IPS-NIHi11 (cell line): ENCODE measurements around the gene PSMD1.
"Not testable (repeated sequence)": the region's sequence is repeated elsewhere in the genome, so short reads cannot be mapped to it uniquely, and the experiment has no call there.

Experiments
- DNase-seq: peaks from one replicate; pipeline ENCODE4 v3.0.0; 2012; ENCODE audit warnings: mixed read lengths, low spot score

The PSMD1 gene

DNA sequence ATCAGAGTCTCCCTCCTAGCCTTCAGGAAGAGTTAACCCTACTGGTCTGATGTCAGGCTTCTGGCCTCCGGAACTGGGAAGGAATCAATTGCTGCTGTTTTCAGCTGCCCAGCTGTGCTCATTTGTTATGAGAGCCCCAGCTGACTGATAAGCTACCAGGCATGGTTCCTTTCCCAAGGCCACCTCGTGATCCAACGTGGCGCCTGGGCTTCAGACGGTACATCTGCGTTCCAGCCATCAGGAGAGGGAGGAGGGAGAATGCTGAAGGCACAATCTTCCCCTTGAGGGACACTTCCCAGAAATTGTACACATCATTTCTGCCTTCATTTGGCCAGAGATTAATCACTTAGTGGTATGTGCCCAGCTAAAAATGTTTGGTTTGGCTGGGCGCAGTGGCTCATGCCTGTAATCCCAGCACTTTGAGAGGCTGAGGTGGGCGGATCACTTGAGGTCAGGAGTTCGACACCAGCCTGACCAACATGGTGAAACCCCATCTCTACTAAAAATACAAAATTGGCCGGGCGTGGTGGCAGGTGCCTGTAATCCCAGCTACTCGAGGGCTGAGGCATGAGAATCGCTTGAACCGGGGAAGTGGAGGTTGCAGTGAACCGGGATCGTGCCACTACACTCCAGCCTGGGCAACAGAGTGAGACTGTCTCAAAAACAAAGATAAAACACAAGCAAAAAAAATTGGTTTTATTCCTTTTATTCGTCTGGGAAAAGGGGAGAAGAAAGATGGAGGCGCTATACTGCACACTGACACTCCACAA lies 131.3 kb downstream of the PSMD1 start:
- DNase-seq: no peak

DNA sequence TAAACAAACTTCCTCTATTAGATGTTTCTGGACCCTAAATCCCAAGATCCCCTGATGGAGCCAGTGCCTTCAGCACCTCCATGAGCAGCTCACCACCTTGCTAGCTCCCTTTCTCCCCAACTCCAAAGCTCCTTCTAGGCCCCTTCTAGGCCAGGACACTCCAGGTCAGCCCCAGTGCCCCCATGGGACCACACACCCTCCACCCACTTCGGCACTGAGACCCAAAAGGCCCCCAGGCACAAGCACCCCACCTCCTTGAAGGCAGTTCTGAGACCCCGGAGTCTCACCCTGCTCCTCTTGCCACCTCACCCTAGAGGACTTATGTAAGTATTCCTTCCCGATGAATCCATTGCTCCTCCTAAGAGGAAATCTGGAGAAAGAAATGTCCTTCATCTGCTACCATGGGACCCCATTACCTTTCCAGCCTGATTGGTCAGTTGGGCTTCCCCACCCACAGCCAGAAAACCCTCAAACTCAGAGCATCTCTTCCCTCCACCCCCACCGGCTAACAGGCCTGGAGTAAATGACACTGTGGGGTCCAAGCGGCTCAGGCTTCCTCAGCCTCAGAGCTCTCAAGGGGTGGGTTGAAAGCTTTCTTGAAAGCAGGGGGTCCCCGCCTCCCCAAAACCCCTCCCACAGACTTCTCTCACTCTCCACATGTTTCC lies 132.0 kb downstream of the PSMD1 start:
- no peak for DNase-seq

DNA sequence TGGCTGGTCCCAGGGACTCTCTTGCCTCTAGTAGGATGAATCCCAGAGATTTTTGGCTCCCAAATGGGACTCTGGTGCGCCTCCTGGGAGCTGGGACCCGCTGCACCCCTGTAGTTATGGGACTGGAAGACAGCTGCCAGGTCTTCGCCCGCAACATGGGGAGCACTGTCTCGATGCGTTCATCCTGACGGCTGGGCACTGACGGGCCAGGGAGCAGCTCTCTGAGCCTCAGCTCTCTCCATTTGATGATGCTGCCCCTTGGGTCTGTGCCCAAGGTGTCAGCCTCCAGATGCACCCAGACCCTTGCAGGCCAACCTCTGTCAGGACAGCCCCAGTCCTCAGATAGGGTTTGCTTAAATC lies 132.5 kb downstream of the PSMD1 start:
- no peak for DNase-seq

DNA sequence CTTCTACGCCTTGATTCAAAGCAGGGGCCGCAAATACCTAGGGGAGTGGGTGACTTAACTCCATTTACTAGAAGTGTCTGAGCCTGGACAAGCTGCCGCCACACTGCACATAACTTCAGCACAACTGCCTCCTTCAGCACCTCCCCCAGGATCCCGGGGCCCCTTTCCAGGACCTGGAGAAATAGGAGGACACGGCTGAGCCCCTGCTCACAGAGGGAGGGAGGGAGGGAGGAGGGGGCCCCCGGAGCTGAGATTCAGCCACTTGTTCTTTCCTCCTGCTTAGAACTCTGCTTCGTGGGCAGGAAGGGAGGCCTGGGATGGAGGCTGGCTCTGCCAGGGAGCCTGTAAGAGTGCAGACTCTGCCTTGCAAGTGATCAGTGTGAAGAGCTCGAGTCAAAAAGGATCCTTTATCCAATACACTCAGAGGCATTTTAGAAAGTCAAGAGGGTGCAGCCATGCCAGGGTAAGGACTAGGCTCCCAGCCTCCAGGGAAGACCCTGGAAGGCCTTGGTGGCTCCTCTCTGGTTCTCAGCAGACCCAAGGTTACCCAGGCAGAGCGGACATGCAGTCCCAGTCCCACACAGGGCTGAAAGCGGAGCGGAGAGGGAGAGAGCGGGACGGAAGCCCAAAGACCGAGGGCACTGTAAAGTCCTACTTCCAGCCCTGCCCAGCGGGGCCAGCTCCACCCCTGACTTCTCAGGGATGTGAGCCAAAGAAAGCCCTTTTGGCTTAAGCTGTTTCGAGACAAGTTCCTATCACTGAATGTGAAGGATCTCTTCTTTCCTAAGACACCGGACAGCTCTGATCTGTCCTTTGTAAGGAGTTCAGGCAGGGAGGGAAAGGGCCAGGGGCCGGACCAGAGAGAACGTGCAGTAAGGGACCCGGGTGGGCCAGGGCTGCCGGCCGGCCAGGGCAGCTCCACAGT lies 133.2 kb downstream of the PSMD1 start:
- peak; percentile 33 for DNase-seq

DNA sequence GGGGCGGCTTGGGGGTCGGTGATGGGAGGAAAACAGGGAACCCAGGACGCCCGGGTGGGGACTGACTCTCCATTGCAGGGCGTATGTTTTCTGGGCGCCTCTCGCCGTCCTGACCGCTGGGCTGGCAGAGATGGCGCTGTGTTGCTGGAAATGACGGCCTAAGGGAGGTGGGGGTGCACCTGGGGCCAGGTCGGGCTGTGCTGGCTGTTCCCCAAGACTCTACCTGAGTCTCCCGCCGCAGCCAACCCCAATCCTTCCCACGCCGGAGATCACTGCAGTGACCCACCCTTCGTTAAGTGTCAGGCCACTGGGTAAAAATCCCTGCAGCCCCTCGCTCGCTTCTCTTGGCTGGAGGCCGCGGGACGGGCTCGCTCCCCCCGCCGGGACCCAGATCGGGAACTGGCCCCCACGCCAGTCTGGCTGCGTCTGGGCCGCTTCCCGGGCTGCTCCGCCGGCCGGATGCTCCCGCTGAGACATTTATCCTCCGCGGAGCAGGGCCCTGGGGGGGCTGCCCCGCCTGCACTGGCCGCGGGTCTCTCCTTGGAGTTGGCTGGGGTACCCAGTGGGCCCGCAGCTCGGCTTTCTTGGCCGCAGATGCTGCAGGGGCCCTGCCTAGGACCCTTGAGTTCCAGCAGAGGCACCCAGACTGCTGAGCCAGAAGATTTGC lies 134.0 kb downstream of the PSMD1 start:
- DNase-seq: peak; percentile 74

DNA sequence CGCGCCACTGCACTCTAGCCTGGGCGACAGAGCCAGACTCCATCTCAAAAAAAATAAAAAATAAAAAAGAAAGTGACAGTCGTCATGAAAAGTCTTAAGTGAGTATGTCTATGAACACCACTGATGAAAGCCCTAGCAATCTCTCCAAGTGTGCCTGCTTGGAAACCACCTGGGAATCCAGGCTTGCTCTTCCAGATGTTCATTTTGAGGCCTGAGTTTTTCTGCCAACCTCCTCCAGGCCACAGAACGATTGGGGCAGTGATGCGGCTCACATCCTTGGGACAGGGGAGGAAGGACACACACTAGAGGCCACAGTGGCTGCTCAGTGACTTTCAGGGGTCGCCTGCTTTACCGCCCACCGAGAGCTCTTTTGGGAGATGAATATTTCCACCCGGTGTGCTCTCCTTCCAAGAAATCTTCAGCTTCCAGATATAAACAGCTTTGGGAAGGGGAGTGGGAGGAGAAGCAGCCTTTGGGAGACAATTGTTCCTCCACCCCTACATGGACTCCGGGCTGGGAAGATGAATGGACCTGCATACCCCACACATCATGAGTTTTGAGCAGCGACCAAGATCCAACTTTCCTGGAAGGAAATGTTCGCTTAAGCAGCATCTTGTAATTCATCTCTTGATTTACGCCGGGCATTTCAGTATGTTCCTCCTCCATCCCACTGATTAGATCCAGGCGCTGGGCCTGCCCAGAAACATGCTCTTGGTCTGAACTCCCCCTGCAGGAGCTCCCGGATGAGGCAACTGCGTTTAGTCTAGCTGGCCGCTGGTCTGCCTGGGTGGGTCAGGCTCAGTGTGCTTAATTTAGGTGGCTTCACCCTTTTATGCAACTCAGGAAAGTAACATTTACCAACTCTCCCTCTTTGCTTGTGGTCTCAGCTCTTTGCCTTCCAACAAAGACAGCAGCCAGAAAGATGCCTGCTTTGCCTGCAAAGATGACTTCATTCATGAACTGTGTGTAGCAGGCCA lies 135.5 kb downstream of the PSMD1 start:
- DNase-seq: peak; percentile 67

DNA sequence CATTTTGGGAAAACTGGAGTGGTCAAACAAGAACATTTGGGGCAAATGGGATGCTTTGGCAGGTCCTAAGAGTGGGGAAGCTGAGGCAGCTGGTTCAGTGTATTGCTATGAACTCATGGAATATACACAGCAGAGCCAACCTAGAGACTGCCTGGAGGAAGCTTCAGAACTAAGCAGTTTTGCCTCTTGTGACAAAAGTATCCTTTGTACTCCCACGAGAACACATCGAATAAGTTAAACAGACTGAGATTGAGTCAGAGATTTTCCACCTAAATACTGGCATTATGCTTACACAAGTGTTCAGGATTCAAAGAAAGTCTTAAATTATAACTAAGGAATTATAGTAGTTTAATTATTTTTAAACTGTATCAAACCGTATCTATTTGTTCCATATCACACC lies 136.5 kb downstream of the PSMD1 start:
- no peak for DNase-seq

DNA sequence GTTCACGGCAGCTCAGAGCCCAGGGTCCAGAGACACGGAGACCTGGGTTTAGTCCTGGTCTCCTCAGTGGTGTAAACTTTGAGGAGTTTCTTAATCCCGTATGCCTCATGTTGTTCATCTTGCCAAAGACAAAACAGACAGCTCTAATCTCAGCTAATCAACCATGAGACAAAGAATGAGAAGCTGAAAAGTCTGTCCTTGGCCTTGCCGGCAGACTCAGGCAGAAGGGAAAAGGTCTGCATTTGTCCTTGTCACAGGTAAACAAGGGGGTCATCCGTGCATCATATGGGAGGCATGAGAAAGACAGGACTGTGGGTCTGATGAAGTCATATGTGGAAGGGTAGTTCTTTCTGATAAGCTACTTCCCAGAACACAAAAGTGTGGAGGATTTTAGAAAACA lies 139.9 kb downstream of the PSMD1 start:
- DNase-seq: no peak

DNA sequence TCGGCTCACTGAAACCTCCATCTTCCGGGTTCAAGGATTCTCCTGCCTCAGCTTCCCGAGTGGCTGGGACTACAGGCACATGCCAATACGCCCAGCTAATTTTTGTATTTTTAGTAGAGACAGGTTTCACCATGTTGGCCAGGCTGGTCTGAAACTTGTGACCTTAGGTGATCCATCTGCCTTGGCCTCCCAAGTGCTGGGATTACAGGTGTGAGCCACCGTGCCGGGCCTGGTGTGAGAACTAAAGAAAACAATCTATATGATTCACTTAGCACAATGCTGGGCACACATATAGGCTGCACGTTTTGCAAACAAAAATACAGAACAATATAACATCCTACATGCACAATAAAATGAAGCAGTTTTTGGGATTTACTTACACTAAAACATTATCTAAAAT lies 140.5 kb downstream of the PSMD1 start:
- DNase-seq: not testable (repeated sequence)

DNA sequence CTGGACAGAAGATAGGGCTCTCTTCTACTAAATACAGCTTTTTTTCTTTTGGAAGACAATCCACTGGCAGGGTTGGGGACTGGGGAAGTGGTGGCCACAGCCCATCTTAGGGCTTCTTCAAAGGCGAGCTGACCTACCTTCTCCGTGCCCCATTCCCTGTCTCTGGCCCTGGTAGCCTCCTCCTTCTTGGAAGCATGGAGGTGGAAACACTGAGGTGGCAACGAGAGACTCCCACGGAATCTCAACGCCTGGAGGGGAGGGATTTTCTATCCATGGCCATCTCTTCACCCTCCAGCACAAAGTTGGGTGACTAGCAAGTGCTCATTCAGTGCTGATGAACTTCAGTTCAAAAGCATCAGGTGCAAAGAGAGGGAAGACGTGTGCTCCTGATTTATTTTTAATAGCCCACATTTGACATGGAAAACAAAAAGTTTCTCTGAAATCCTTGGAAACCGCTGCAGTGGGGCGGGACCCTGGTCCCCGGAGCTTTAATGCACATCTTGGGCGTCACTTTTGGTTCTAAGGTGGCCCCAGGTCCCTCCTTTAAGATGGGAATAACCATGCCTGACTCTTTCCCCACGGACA lies 141.1 kb downstream of the PSMD1 start:
- DNase-seq: no peak

DNA sequence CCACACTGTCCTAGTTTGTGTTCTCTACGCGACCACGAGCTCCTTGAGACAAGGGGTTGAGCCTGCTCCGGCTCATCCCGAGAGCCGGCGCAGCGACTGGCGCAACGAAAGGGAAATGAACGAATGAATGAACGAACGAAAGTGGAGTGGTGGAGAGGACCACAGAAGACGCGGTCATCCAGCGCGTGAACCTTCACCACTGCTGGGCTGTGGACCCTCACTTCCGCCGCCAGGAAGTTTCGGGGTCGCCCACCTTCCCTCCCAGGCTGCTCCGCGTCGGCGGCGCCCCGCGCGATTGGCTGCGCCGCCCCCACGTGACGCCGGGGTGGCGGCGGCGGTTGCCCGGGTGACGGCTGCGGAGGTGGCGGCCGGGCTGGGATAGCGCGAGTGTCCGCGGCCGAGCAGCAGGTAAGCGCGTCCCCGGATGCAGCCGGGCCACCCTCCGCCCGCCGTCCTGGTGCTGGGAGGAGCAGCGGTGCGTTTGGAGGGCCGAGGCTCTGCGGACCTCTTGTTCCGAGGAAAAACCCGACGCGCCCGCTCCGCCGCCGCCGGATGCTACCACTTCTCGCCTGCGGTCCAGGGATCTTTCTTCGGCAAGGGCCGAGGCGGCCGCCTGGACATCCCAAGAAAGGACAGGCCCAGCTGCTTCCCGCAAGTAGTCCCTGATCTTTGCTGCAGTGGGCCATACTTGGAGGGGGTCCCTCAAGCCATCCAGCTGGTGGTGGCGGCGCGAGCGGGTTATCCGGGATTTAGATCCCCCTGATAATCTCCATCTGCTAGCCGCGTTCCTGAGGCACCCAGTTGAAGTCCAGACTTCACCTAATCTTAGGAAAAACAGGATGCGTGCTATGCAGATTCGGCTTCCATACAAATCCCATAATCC lies 141.9 kb downstream of the PSMD1 start, which contains the start of gene ARMC9:
Gene ARMC9 (plus strand): TSS at position 341 of the 883 bp plus-strand sequence. CDS start 7,608 bp downstream, outside the sequence.
- peak; percentile 99 for DNase-seq

DNA sequence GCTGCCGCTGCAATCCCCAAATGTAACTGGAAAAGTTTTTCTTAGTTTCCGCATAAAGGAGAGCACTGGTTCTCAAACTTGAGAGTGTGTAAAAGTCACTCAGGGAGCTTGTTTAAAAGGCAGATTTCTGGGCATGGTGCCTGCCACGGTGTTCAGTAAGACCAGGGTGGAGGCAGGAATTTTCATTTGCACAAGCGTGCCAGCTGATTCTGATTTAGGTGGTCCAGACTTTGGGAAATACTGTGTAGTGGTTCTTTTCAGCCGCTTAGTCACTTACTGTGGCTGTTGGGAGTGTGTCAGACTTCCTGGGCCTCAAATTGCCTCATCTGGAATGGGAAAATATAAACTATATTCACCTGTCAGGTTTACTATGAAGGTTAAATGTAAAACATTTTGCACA lies 142.6 kb downstream of the PSMD1 start:
- DNase-seq: no peak

DNA sequence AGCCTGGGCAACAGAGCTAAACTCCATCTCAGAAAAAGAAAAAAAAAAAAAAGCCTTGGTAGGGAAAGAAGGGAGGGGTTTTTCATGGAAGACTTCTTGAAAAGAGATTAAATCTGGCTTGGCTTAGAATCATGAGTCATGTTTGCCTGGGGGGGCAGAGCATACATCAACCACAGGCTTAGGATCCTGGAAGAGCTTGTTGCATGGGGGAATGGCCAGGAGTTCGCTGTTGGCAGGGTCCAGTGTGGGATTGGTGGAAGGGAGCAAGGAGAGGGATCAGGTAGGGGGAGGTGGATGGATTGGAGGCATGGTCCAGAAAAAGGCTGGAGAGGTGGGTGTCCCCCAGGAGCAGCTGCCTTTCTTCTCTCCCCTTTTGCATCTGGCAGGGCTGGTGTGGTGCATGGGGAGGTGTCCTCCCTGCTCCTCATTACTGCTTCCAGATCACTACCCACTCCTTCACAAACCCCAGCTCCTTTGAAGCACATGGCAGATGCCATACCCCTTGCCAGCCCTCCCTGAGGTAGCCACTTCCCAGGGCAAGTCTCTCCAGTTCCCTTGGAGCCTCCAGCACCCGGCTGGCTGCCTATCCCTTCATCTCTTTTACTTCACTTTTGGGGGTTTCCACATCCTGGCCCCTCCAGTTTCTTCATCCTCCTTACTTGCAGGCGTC lies 144.3 kb downstream of the PSMD1 start:
- DNase-seq: no peak

DNA sequence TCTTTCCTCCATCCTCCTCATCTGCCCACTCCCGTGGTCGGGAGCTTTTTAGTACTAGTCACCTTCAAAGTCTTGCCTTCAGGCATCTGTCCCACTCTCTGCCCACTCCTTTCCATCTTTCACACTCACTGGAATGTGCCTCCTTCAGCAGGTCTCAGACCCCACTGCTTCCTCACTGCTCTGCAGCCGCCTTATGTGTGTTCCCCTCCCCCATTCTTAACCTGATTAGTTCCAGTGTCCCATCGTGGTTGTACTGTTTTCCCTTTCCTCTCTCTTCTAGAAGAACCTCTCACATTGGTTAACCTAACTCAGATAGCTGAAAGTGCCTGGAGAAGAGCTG lies 144.8 kb downstream of the PSMD1 start:
- DNase-seq: no peak

DNA sequence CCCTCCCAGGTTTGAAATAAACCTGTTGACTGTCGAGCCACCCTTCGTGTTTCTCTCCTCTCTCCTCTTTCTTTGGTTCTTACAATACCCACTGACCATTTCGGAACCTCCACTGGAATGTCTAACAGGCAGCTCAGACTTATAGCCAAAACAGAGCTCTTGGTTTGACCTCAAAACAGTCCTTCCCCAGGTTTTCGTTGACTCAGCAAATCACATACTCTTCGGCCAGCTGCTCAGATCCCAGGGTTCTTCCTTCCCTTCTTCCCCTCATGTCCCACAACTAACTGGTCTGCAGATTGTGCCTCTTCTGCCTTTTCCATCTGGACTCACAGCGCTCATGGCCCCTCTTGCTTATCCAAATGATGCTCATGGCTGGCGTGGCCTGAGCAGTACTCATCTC lies 146.4 kb downstream of the PSMD1 start:
- no peak for DNase-seq

DNA sequence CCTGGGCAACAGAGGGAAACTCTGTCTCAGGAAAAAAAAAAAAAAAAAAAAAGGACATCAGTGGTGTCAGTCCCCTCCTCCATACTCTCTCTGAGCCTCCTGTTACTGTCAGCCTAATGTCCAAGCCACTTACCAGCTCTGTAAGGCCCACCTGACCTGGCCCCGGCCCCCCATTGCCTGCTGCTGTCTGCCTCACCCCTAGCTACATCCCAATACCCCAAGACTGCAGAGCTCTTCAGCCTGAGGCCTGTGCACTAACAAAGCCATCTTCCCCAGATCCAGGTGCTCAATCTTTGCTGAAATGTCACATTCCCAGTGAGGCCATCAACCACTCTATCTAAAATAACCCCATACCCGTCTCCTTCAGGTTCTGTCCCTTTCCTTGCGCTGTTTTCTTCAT lies 147.5 kb downstream of the PSMD1 start:
- DNase-seq: no peak

DNA sequence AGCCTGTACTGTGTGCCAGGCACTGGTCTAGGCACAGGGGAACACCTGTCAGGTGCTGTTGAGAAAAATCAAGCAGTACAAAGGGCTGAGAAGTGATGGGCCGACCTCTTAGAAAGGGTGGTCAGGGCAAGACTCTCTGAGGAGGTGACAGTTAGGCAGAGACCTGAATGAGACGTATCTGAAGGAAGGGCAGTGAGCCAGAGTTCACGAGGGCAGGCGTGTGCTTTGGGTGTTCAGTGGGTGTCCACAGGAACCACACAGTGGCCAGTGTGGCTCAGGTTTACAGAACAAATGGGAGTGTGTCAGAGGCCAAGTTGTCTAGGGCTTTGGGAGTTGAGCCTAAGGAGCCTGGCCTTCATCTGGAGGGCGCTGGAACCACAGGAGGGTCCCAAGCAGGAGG lies 147.9 kb downstream of the PSMD1 start:
- no peak for DNase-seq

DNA sequence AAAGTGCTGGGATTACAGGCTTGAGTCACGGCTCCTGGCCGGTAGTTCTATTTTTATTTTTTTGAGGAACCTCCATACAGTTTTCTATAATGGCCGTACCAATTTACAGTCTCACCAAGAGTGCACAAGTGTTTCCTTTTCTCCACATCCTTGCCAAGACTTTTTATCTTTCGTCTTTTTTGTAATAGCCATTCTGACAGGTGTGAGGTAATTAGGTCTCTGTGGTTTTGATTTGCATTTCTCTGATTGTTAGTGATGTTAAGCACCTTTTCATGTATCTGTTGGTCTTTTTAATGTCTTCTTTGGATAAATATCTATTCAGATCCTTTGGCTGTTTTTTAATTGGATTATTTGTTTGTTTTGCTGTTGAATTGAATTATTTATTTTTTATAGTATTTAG lies 151.1 kb downstream of the PSMD1 start:
- DNase-seq: no peak

DNA sequence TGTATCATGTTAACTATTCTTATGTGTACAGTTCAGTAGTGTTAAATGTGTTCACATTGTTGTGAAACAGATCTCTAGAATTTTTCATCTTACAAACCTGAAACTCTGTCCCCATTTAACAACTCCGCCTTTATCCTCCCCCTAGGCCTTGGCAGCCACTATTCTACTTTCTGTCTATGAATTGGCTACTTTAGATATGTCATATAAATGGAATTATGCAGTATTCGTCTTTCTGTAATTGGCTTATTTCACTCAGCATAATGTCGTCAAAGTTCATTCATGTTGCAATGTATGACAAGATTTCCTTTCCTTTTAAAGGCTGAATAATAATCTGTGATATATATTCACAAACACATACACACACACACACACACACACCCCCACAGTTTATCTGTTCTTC lies 154.1 kb downstream of the PSMD1 start:
- DNase-seq: no peak
